CD4-positive, alpha-beta memory T cell (primary cell): ENCODE measurements around the gene PRDM16. TPM values are rescaled to one million over a fixed set of nuclear protein-coding genes. Genes with fewer than 3 reads are reported as not detected.

Experiments used
- CTCF ChIA-PET: fragments of 350-600 bp; sonication (Branson Sonifier 250); formaldehyde crosslinking; loops from one replicate; lab custom pipeline; 2021; ENCODE audit warnings: inconsistent platforms; ENCODE audit not compliant: partially characterized antibody; lab: Charles Lee
- POLR2A ChIA-PET: fragments of 350-600 bp; sonication (Branson Sonifier 250); formaldehyde crosslinking; loops from one replicate; lab custom pipeline; 2021; ENCODE audit not compliant: partially characterized antibody; lab: Charles Lee
- DNase-seq, 5 donors: peaks; one replicate each; pipeline versions ENCODE4 v3.0.0 to v3.0.0-alpha.2; 2020 to 2022; ENCODE audit warnings: mixed read lengths in 1 of 5
- H3K27ac ChIP-seq: one replicate; pipeline ENCODE4 v1.7.0; 2013; ENCODE audit warnings: low read depth, low read length
- H3K27me3 ChIP-seq: 2 replicates; pipeline ENCODE4 v1.7.0; 2013; ENCODE audit warnings: mild to moderate bottlenecking, low read length, moderate library complexity; ENCODE audit not compliant: insufficient read depth
- H3K36me3 ChIP-seq: 2 replicates; pipeline ENCODE4 v1.7.0; 2013; ENCODE audit warnings: mild to moderate bottlenecking, low read length, moderate library complexity; ENCODE audit not compliant: insufficient read depth
- H3K4me1 ChIP-seq: 2 replicates; pipeline ENCODE4 v1.7.0; 2013; ENCODE audit warnings: mild to moderate bottlenecking, low read length, moderate library complexity; ENCODE audit not compliant: insufficient read depth
- H3K4me3 ChIP-seq, 2 donors: one replicate each; pipeline ENCODE4 v1.7.0; 2013; ENCODE audit warnings: low read length in 2 of 2, mild to moderate bottlenecking in 1 of 2
- H3K9me3 ChIP-seq, 2 donors: one replicate each; pipeline ENCODE4 v1.7.0; 2013; ENCODE audit warnings: low read length in 2 of 2, control low read depth in 1 of 2; ENCODE audit not compliant: control insufficient read depth in 1 of 2
- H3K27ac Mint-ChIP-seq, 7 donors: one replicate each; pipeline ENCODE4 v1.8.0; 2020 to 2021; ENCODE audit warnings: mixed read lengths in 7 of 7, mild to moderate bottlenecking in 6 of 7, inconsistent platforms in 3 of 7, moderate library complexity in 3 of 7
- H3K27me3 Mint-ChIP-seq, 2 donors: one replicate each; pipeline ENCODE4 v1.8.0; 2020 to 2021; ENCODE audit warnings: mixed read lengths in 2 of 2
- H3K36me3 Mint-ChIP-seq, 2 donors: one replicate each; pipeline ENCODE4 v1.8.0; 2020 to 2021; ENCODE audit warnings: mixed read lengths in 2 of 2, inconsistent platforms in 1 of 2, mild to moderate bottlenecking in 1 of 2
- H3K4me1 Mint-ChIP-seq, 4 donors: one replicate each; pipeline ENCODE4 v1.8.0; 2020 to 2021; ENCODE audit warnings: mixed read lengths in 4 of 4, mild to moderate bottlenecking in 1 of 4
- H3K4me3 Mint-ChIP-seq, 8 donors: one replicate each; pipeline ENCODE4 v1.8.0; 2020 to 2021; ENCODE audit warnings: mixed read lengths in 8 of 8, mild to moderate bottlenecking in 7 of 8, moderate library complexity in 6 of 8, inconsistent platforms in 3 of 8
- H3K9me3 Mint-ChIP-seq, 8 donors: one replicate each; pipeline ENCODE4 v1.8.0; 2020 to 2021; ENCODE audit warnings: mixed read lengths in 8 of 8, mild to moderate bottlenecking in 5 of 8, inconsistent platforms in 3 of 8, moderate library complexity in 1 of 8
- intact Hi-C: fragments of 100-400 bp; cut with micrococcal nuclease; formaldehyde crosslinking; loops from one replicate; pipeline ENCODE4 v1.15.1; 2023
- polyA plus RNA-seq, 2 donors: library from polyadenylated mRNA; unstranded; fragments of 300-500 nt; fragmentation: Illumina TruSeq; gene quantifications; one replicate each; pipeline ENCODE4 v1.2.3, GENCODE V29; 2021
- total RNA-seq, 2 experiments: library from RNA; stranded (reverse); gene quantifications; one replicate each; pipeline ENCODE4 v1.2.3, GENCODE V29; 2021

PRDM16 gene
- total RNA-seq (not detected), polyA plus RNA-seq (not detected)

GRCh38 chr1:3068564-3069431, at the start of gene PRDM16:
TSS of gene PRDM16 (plus strand) at chr1:3069203. CDS start at chr1:3069260, 57 bp downstream.
- Histone ChIP-seq H3K27me3 (no peaks in the 10 kb centered on the region), H3K36me3 (no peaks in the 10 kb centered on the region), H3K27ac (no peak within 1 kb of the TSS), H3K4me3 (no peak within 1 kb of the TSS), H3K4me1 (no peaks in the 10 kb centered on the region), H3K9me3 (no peaks in the 10 kb centered on the region)
- ChIA-PET POLR2A (no interaction called here), CTCF (no interaction called here)
- no peak for DNase-seq
- Mint-ChIP-seq H3K36me3 (no peaks in the 10 kb centered on the region), H3K27me3 (peaks cover 9 to 16% of the 10 kb centered on the region in 2 donors), H3K9me3 (no peaks in the 10 kb centered on the region), H3K4me1 (peaks cover 0 to 4% (median 2%) of the 10 kb centered on the region in 4 donors), H3K27ac (no peak within 1 kb of the TSS), H3K4me3 (peak within 1 kb of the TSS; percentile 78 to 91 (median 83))
- intact Hi-C loops = no loop called here

- DNase-seq = no peak
- H3K36me3 ChIP-seq = no peaks in the 10 kb centered on the region
- Mint-ChIP-seq H3K36me3 (no peaks in the 10 kb centered on the region), H3K4me1 (no peaks in the 10 kb centered on the region), H3K27ac (no peak overlapping the region), H3K27me3 (peaks cover under 1 to 3% of the 10 kb centered on the region in 2 donors), H3K9me3 (peaks cover 0 to 3% (median 0%) of the 10 kb centered on the region in 8 donors), H3K4me3 (no peak overlapping the region)
- ChIA-PET POLR2A (no interaction called here), CTCF (no interaction called here)
- H3K27me3 ChIP-seq = no peaks in the 10 kb centered on the region
- H3K9me3 ChIP-seq = no peaks in the 10 kb centered on the region
- H3K4me3 ChIP-seq = no peak overlapping the region
- H3K4me1 ChIP-seq = no peaks in the 10 kb centered on the region
- intact Hi-C loops = no loop called here
- no peak overlapping the region for H3K27ac ChIP-seq
Measured at GRCh38 chr1:3019516-3020051, 49.4 kb upstream of the PRDM16 start.

- Histone ChIP-seq H3K36me3 (no peaks in the 10 kb centered on the region), H3K4me1 (no peaks in the 10 kb centered on the region), H3K27me3 (no peaks in the 10 kb centered on the region), H3K27ac (no peak overlapping the region), H3K9me3 (no peaks in the 10 kb centered on the region), H3K4me3 (no peak overlapping the region)
- no peak for DNase-seq
- peaks cover 0 to 3% (median 0%) of the 10 kb centered on the region in 8 donors for H3K9me3 Mint-ChIP-seq
- intact Hi-C loops = no loop called here
- H3K27me3 Mint-ChIP-seq = no peaks in the 10 kb centered on the region
- H3K4me1 Mint-ChIP-seq = no peaks in the 10 kb centered on the region
- no peak overlapping the region for H3K27ac Mint-ChIP-seq
- ChIA-PET CTCF (no interaction called here), POLR2A (no interaction called here)
- no peak overlapping the region for H3K4me3 Mint-ChIP-seq
- no peaks in the 10 kb centered on the region for H3K36me3 Mint-ChIP-seq
Measured at GRCh38 chr1:3020263-3020909, 48.6 kb upstream of the PRDM16 start.

- H3K4me1 ChIP-seq = no peaks in the 10 kb centered on the region
- Mint-ChIP-seq H3K27me3 (no peaks in the 10 kb centered on the region), H3K36me3 (no peaks in the 10 kb centered on the region), H3K4me3 (no peak within 1 kb of the TSS), H3K4me1 (no peaks in the 10 kb centered on the region), H3K9me3 (peaks cover 0 to 3% (median 0%) of the 10 kb centered on the region in 8 donors), H3K27ac (peak within 1 kb of the TSS in 1 of 7 donors; percentile 7)
- no peak within 1 kb of the TSS for H3K4me3 ChIP-seq
- no peak for DNase-seq
- ChIA-PET CTCF (no interaction called here), POLR2A (no interaction called here)
- no peak within 1 kb of the TSS for H3K27ac ChIP-seq
- no peaks in the 10 kb centered on the region for H3K27me3 ChIP-seq
- intact Hi-C loops = no loop called here
- no peaks in the 10 kb centered on the region for H3K36me3 ChIP-seq
- H3K9me3 ChIP-seq = no peaks in the 10 kb centered on the region
Measured at GRCh38 chr1:3021233-3021671, 47.8 kb upstream of the PRDM16 start, which contains the start of gene ACTRT2. TSS of gene ACTRT2 (plus strand) at chr1:3021467. CDS start at chr1:3021687, 220 bp downstream.

GRCh38 chr1:3021801-3022401, 47.1 kb upstream of the PRDM16 start:
- POLR2A ChIA-PET = no interaction called here
- Mint-ChIP-seq H3K4me1 (no peaks in the 10 kb centered on the region), H3K9me3 (peaks cover 0 to 3% (median 0%) of the 10 kb centered on the region in 8 donors), H3K36me3 (no peaks in the 10 kb centered on the region), H3K27ac (peak overlapping the region in 1 of 7 donors; percentile 7), H3K27me3 (no peaks in the 10 kb centered on the region), H3K4me3 (no peak overlapping the region)
- Histone ChIP-seq H3K4me1 (no peaks in the 10 kb centered on the region), H3K27me3 (no peaks in the 10 kb centered on the region), H3K4me3 (no peak overlapping the region), H3K36me3 (no peaks in the 10 kb centered on the region), H3K27ac (no peak overlapping the region), H3K9me3 (no peaks in the 10 kb centered on the region)
- DNase-seq = no peak
- intact Hi-C loops = no loop called here
- CTCF ChIA-PET = no interaction called here

- no peaks in the 10 kb centered on the region for H3K36me3 Mint-ChIP-seq
- H3K4me3 ChIP-seq = no peak overlapping the region
- H3K4me1 ChIP-seq = no peaks in the 10 kb centered on the region
- peaks cover 0 to 3% (median 0%) of the 10 kb centered on the region in 8 donors for H3K9me3 Mint-ChIP-seq
- DNase-seq = no peak
- H3K4me3 Mint-ChIP-seq = no peak overlapping the region
- H3K27me3 ChIP-seq = no peaks in the 10 kb centered on the region
- H3K27me3 Mint-ChIP-seq = no peaks in the 10 kb centered on the region
- H3K9me3 ChIP-seq = no peaks in the 10 kb centered on the region
- H3K36me3 ChIP-seq = no peaks in the 10 kb centered on the region
- ChIA-PET POLR2A (no interaction called here), CTCF (no interaction called here)
- H3K27ac ChIP-seq = no peak overlapping the region
- H3K27ac Mint-ChIP-seq = no peak overlapping the region
- H3K4me1 Mint-ChIP-seq = no peaks in the 10 kb centered on the region
- intact Hi-C loops = no loop called here
Measured at GRCh38 chr1:3022511-3022973, 46.5 kb upstream of the PRDM16 start.

GRCh38 chr1:3022976-3023375, 46.0 kb upstream of the PRDM16 start:
- Histone ChIP-seq H3K27me3 (no peaks in the 10 kb centered on the region), H3K9me3 (no peaks in the 10 kb centered on the region), H3K4me1 (no peaks in the 10 kb centered on the region), H3K4me3 (no peak overlapping the region), H3K36me3 (no peaks in the 10 kb centered on the region), H3K27ac (no peak overlapping the region)
- no peaks in the 10 kb centered on the region for H3K36me3 Mint-ChIP-seq
- H3K9me3 Mint-ChIP-seq = peaks cover 0 to 3% (median 0%) of the 10 kb centered on the region in 8 donors
- DNase-seq = no peak
- H3K27me3 Mint-ChIP-seq = no peaks in the 10 kb centered on the region
- no peaks in the 10 kb centered on the region for H3K4me1 Mint-ChIP-seq
- no peak overlapping the region for H3K27ac Mint-ChIP-seq
- intact Hi-C loops = no loop called here
- H3K4me3 Mint-ChIP-seq = no peak overlapping the region
- POLR2A ChIA-PET = no interaction called here
- CTCF ChIA-PET = no interaction called here
